A673 (cell line): ENCODE data around the gene EPHA6.

ENCODE experiments used
- EZH2 ChIP-seq: fragments of 200-600 bp; sonication (generic); IDR thresholded peaks from 2 replicates; pipeline ENCODE4 v1.6.1; 2017; ENCODE audit warnings: borderline replicate concordance, low read depth, mild to moderate bottlenecking, mixed read lengths, antibody characterized with exemption, low read length; ENCODE audit not compliant: poor library complexity, severe bottlenecking
- TF ChIP-seq, protein P1 (sequence below): fragments of 300-800, 200-600 bp; sonication (generic); conservative IDR thresholded peaks from 2 replicates; pipeline ENCODE4 v1.5.1; 2017; ENCODE audit warnings: low read depth, mild to moderate bottlenecking, antibody characterized with exemption, low read length, moderate library complexity, mixed read lengths

DNA sequence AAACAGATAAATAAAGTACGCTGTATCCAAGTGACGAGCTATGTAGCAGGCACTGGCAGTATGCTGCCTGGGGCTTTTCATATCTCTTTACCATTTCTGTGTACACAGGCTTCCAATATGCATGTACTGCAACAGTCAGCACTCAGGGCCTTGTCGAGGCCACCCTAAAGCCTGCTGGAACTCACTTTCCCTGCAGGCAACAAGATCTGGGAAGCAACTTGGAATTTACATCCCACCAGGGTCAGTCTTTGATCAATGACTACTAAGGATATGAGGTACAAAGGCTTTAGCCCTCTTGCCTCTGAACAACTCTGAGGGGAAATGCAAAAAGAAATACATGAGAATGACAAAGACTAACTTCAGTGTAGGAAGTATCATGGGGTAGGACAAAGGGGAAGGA is 848.4 kb downstream of the EPHA6 start:
- TF ChIP-seq, protein P1, sequence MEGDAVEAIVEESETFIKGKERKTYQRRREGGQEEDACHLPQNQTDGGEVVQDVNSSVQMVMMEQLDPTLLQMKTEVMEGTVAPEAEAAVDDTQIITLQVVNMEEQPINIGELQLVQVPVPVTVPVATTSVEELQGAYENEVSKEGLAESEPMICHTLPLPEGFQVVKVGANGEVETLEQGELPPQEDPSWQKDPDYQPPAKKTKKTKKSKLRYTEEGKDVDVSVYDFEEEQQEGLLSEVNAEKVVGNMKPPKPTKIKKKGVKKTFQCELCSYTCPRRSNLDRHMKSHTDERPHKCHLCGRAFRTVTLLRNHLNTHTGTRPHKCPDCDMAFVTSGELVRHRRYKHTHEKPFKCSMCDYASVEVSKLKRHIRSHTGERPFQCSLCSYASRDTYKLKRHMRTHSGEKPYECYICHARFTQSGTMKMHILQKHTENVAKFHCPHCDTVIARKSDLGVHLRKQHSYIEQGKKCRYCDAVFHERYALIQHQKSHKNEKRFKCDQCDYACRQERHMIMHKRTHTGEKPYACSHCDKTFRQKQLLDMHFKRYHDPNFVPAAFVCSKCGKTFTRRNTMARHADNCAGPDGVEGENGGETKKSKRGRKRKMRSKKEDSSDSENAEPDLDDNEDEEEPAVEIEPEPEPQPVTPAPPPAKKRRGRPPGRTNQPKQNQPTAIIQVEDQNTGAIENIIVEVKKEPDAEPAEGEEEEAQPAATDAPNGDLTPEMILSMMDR: no peak
- no peak for TF ChIP-seq EZH2
